ENCODE measurements around the gene HLCS. TPM values are rescaled to one million over a fixed set of nuclear protein-coding genes. Genes with fewer than 3 reads are reported as not detected.
A peak's percentile ranks its signal among the peaks of the same experiment; 100 is the strongest.

HLCS gene
- total RNA-seq, 1 experiment from 2014 or later = 12.7 TPM

GRCh38 chr21:36887963-36888362, 78.5 kb downstream of the HLCS start:
- no peak overlapping the region for H3K56ac ChIP-seq (ENCODE audit: insufficient read length, low read depth, low read length)
- no peak overlapping the region for H2BK12ac ChIP-seq (ENCODE audit: insufficient read length, low read depth, low read length)
- H3K23me2 ChIP-seq (ENCODE audit: insufficient read length, low read depth, low read length, poor library complexity, severe bottlenecking) = no peaks in the 10 kb centered on the region
- H3K9me3 ChIP-seq (ENCODE audit: control insufficient read depth, low read depth, low read length) = peaks cover 7% of the 10 kb centered on the region
- no peak overlapping the region for H3K27ac ChIP-seq (ENCODE audit: insufficient read length, low read depth, low read length)
- H3K18ac ChIP-seq (ENCODE audit: insufficient read length, low read depth, low read length) = no peak overlapping the region
- H3K36me3 Mint-ChIP-seq (ENCODE audit: insufficient read depth in 1 of 3, low read depth in 3 of 3) = peaks cover 3 to 21% (median 19%) of the 10 kb centered on the region in 3 experiments
- H3K27me3 Mint-ChIP-seq (ENCODE audit: low read depth) = no peaks in the 10 kb centered on the region; the same call in 1 of the 2 replicates
- no CpG with 5 or more reads among the region's 5 CpGs for WGBS (ENCODE audit: extremely low coverage, insufficient read length, low lambda C conversion rate)
- H3K79me2 ChIP-seq (ENCODE audit: insufficient read depth, low read length) = no peaks in the 10 kb centered on the region
- no peak for TF ChIP-seq CTCF (conservative IDR thresholded peaks at IDR 0.05)
- H3K4me3 Mint-ChIP-seq = no peak overlapping the region
- H3K79me1 ChIP-seq (ENCODE audit: insufficient read depth, low read depth, low read length, poor library complexity, severe bottlenecking) = no peaks in the 10 kb centered on the region
- peaks cover 13 to 18% of the 10 kb centered on the region in 2 experiments for H3K9me3 Mint-ChIP-seq
- no peak overlapping the region for H3K4me2 ChIP-seq (ENCODE audit: insufficient read depth, insufficient read length, low read length)
- H4K5ac ChIP-seq (ENCODE audit: insufficient read length, low read depth, low read length) = no peak overlapping the region
- no peak overlapping the region for H3K14ac ChIP-seq (ENCODE audit: insufficient read depth, low read length)
- H3K27me3 ChIP-seq (ENCODE audit: insufficient read depth, low read length) = no peaks in the 10 kb centered on the region
- H3K4me1 Mint-ChIP-seq = peaks cover 14 to 18% of the 10 kb centered on the region in 2 experiments
- H2BK15ac ChIP-seq (ENCODE audit: low read depth, low read length) = no peak overlapping the region
- no peak for DNase-seq
- H3K27ac Mint-ChIP-seq = peak overlapping the region in 1 of 3 experiments; percentile 80; a peak in 1 of 7 replicates
- no peak overlapping the region for H2AK5ac ChIP-seq (ENCODE audit: insufficient read length, low read length)
- H2BK20ac ChIP-seq (ENCODE audit: low read depth, low read length, poor library complexity, severe bottlenecking) = no peak overlapping the region
- H4K8ac ChIP-seq (replicated peaks; ENCODE audit: insufficient read length, low read depth, low read length) = no peak overlapping the region
- H2BK120ac ChIP-seq (ENCODE audit: low read depth, low read length, poor library complexity, severe bottlenecking) = no peak overlapping the region
- H2AFZ ChIP-seq (ENCODE audit: low read length) = no peak overlapping the region
- no peak overlapping the region for H3K4ac ChIP-seq (ENCODE audit: low read depth, low read length)
- H2BK5ac ChIP-seq (ENCODE audit: insufficient read length, low read length) = no peak overlapping the region
- H3K4me1 ChIP-seq (ENCODE audit: insufficient read depth, low read length) = no peaks in the 10 kb centered on the region; the same call in 1 of the 2 replicates
- no peak overlapping the region for H3K23ac ChIP-seq (ENCODE audit: insufficient read length, low read depth, low read length)
- H4K91ac ChIP-seq (ENCODE audit: insufficient read length, low read depth, low read length) = no peak overlapping the region
- no peaks in the 10 kb centered on the region for H4K20me1 ChIP-seq (ENCODE audit: control insufficient read depth, insufficient read depth, insufficient read length)
- no peak overlapping the region for H3K9ac ChIP-seq (ENCODE audit: extremely low read depth, insufficient read length, low read length)
- H3T11ph ChIP-seq (ENCODE audit: low read length) = no peak overlapping the region

All from H9 (cell line).